ENCODE data around the gene DUSP5. TPM values are rescaled to one million over a fixed set of nuclear protein-coding genes. Genes with fewer than 3 reads are reported as not detected.

DUSP5 gene
- total RNA-seq, 1 experiment from 2014 or later = 34.0 TPM

GRCh38 chr10:110485541-110485940 is 12.2 kb upstream of the DUSP5 start:
- no peaks in the 10 kb centered on the region for H3K27me3 Mint-ChIP-seq (ENCODE audit: unreplicated experiment)
- TF ChIP-seq, protein P1, sequence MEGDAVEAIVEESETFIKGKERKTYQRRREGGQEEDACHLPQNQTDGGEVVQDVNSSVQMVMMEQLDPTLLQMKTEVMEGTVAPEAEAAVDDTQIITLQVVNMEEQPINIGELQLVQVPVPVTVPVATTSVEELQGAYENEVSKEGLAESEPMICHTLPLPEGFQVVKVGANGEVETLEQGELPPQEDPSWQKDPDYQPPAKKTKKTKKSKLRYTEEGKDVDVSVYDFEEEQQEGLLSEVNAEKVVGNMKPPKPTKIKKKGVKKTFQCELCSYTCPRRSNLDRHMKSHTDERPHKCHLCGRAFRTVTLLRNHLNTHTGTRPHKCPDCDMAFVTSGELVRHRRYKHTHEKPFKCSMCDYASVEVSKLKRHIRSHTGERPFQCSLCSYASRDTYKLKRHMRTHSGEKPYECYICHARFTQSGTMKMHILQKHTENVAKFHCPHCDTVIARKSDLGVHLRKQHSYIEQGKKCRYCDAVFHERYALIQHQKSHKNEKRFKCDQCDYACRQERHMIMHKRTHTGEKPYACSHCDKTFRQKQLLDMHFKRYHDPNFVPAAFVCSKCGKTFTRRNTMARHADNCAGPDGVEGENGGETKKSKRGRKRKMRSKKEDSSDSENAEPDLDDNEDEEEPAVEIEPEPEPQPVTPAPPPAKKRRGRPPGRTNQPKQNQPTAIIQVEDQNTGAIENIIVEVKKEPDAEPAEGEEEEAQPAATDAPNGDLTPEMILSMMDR (IDR thresholded peaks at IDR 0.05; ENCODE audit: unreplicated experiment) = no peak
- H3K4me1 Mint-ChIP-seq (ENCODE audit: low read depth, unreplicated experiment) = peaks cover 20% of the 10 kb centered on the region
- no peak overlapping the region for H3K27ac Mint-ChIP-seq (ENCODE audit: unreplicated experiment)
- intact Hi-C loops (cut with micrococcal nuclease; ENCODE audit: unreplicated experiment) = no loop called here
- no peak for DNase-seq
- CTCF ChIA-PET = no interaction called here
- H3K9me3 Mint-ChIP-seq (ENCODE audit: low read depth, unreplicated experiment) = peaks cover 3% of the 10 kb centered on the region
- BruUV-seq (replicated peaks) = no TSS peak
- H3K36me3 Mint-ChIP-seq (ENCODE audit: insufficient read depth, unreplicated experiment) = peaks cover 8% of the 10 kb centered on the region
- H3K4me3 Mint-ChIP-seq (ENCODE audit: low read depth, unreplicated experiment) = no peak overlapping the region

DNA sequence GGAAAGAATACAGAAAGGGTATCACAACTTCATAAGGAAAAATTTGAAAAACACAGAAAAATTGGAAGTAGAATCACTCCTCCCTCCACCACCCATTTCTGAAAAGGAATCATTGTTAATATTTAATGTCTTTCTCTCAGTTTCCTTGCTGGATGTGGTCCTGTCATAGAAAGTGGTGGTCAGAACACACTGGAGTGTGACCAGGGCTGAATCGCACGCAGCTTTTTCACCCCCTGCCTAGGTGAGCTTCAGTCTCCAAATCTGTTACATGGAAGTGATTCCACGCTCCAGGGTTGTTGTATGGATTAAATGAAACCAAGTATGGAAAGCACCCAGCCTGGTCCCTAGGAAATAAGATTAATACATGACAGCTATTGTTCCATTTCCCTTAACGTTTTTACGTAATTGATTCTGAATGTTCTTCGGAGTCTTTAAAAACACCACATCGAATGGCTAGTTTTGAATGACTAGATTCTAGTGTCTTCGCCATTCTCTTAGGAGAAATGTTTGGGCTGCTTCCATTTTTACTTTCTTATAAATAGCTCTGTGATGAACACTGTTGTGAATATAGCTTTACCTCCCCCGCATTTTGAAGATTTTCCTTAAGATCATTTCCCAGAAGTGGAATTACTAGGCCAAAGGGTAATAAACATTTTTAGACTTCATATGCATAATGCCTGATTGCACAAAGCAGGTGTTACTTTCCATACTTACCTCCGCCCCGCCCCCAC is 10.9 kb upstream of the DUSP5 start:
- Mint-ChIP-seq H3K4me1 (ENCODE audit: low read depth, unreplicated experiment) (peaks cover 15% of the 10 kb centered on the region), H3K27ac (ENCODE audit: unreplicated experiment) (no peak overlapping the region), H3K27me3 (ENCODE audit: unreplicated experiment) (no peaks in the 10 kb centered on the region), H3K36me3 (ENCODE audit: insufficient read depth, unreplicated experiment) (peaks cover 8% of the 10 kb centered on the region), H3K4me3 (ENCODE audit: low read depth, unreplicated experiment) (no peak overlapping the region), H3K9me3 (ENCODE audit: low read depth, unreplicated experiment) (peaks cover under 1% of the 10 kb centered on the region)
- TF ChIP-seq, protein P1 (IDR thresholded peaks at IDR 0.05; ENCODE audit: unreplicated experiment) = no peak
- no TSS peak for BruUV-seq (replicated peaks)
- intact Hi-C loops (cut with micrococcal nuclease; ENCODE audit: unreplicated experiment) = no loop called here
- no peak for DNase-seq
- CTCF ChIA-PET = no interaction called here

- Mint-ChIP-seq H3K27me3 (ENCODE audit: unreplicated experiment) (no peaks in the 10 kb centered on the region), H3K27ac (ENCODE audit: unreplicated experiment) (peak overlapping the region; percentile 51), H3K36me3 (ENCODE audit: insufficient read depth, unreplicated experiment) (peaks cover 13% of the 10 kb centered on the region), H3K9me3 (ENCODE audit: low read depth, unreplicated experiment) (no peaks in the 10 kb centered on the region), H3K4me1 (ENCODE audit: low read depth, unreplicated experiment) (peaks cover 17% of the 10 kb centered on the region), H3K4me3 (ENCODE audit: low read depth, unreplicated experiment) (no peak overlapping the region)
- no peak for DNase-seq
- BruUV-seq (replicated peaks) = no TSS peak
- intact Hi-C loops (cut with micrococcal nuclease; ENCODE audit: unreplicated experiment) = no loop called here
- CTCF ChIA-PET = no interaction called here
- TF ChIP-seq, protein P1 (IDR thresholded peaks at IDR 0.05; ENCODE audit: unreplicated experiment) = no peak
Observed at GRCh38 chr10:110487411-110488331, 10.0 kb upstream of the DUSP5 start.

- DNase-seq = no peak
- H3K27ac Mint-ChIP-seq (ENCODE audit: unreplicated experiment) = no peak overlapping the region
- H3K27me3 Mint-ChIP-seq (ENCODE audit: unreplicated experiment) = no peaks in the 10 kb centered on the region
- no peaks in the 10 kb centered on the region for H3K9me3 Mint-ChIP-seq (ENCODE audit: low read depth, unreplicated experiment)
- intact Hi-C loops (cut with micrococcal nuclease; ENCODE audit: unreplicated experiment) = no loop called here
- no peak overlapping the region for H3K4me3 Mint-ChIP-seq (ENCODE audit: low read depth, unreplicated experiment)
- CTCF ChIA-PET = no interaction called here
- TF ChIP-seq, protein P1 (IDR thresholded peaks at IDR 0.05; ENCODE audit: unreplicated experiment) = no peak
- peaks cover 20% of the 10 kb centered on the region for H3K4me1 Mint-ChIP-seq (ENCODE audit: low read depth, unreplicated experiment)
- H3K36me3 Mint-ChIP-seq (ENCODE audit: insufficient read depth, unreplicated experiment) = peaks cover 14% of the 10 kb centered on the region
- no TSS peak for BruUV-seq (replicated peaks)
Observed at GRCh38 chr10:110488332-110488681, 9.4 kb upstream of the DUSP5 start.

All from Calu3 (cell line).